SK-N-MC (cell line): ENCODE results near the gene PERM1.

Experiments used
- EZH2 ChIP-seq: fragments of 200-600 bp; sonication (generic); IDR thresholded peaks from one replicate; pipeline ENCODE4 v1.6.1; 2017; ENCODE audit warnings: antibody characterized with exemption
- POLR2AphosphoS5 ChIP-seq: IDR thresholded peaks from 2 replicates; pipeline ENCODE4 v1.6.1; 2012; ENCODE audit warnings: mild to moderate bottlenecking, low read depth, low read length, borderline replicate concordance

DNA sequence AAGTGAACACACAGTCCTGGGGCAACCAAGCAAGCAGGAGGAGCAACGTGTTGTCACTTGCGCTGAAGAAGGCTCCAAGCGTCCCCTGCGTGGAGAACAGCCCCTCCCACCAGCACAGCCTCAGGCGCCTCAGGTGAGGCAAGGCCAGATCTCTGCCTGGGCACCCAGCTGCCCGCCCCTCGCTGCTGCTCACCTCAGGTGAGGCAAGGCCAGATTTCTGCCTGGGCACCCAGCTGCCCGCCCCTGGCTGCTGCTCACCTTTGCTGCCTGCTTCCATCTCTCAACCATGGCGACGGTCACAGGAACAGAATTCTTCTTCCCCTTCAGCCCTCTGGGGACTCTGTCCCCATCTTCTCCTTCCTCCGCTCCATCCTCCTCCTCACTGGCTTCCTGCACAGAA, 25.3 kb downstream of the PERM1 start:
- TF ChIP-seq EZH2 (no peak), POLR2AphosphoS5 (no peak)
